Immature natural killer cell (primary cell): Measurements from ENCODE around the gene ARHGAP29. TPM values are rescaled to one million over a fixed set of nuclear protein-coding genes. Genes with fewer than 3 reads are reported as not detected.
A peak's percentile ranks its signal among the peaks of the same experiment; 100 is the strongest.

Source experiments
- DNase-seq, 3 donors: peaks; one replicate each; pipeline ENCODE4 v3.0.0; 2022; ENCODE audit warnings: mixed read lengths in 1 of 3
- H3K27ac Mint-ChIP-seq, 6 donors: one replicate each; pipeline ENCODE4 v1.8.0; 2020; ENCODE audit warnings: mixed read lengths in 6 of 6, mild to moderate bottlenecking in 5 of 6, inconsistent platforms in 4 of 6, moderate library complexity in 3 of 6
- H3K27me3 Mint-ChIP-seq, 3 donors: one replicate each; pipeline ENCODE4 v1.8.0; 2020 to 2021; ENCODE audit warnings: low read depth in 3 of 3, mild to moderate bottlenecking in 3 of 3, mixed read lengths in 3 of 3, moderate library complexity in 3 of 3, inconsistent platforms in 1 of 3
- H3K36me3 Mint-ChIP-seq, 3 donors: one replicate each; pipeline ENCODE4 v1.8.0; 2020; ENCODE audit warnings: mixed read lengths in 3 of 3, inconsistent platforms in 2 of 3, mild to moderate bottlenecking in 2 of 3
- H3K4me1 Mint-ChIP-seq, 2 donors: one replicate each; pipeline ENCODE4 v1.8.0; 2020; ENCODE audit warnings: inconsistent platforms in 2 of 2, mild to moderate bottlenecking in 2 of 2, mixed read lengths in 2 of 2, moderate library complexity in 1 of 2
- H3K4me3 Mint-ChIP-seq, 5 donors: one replicate each; pipeline ENCODE4 v1.8.0; 2020; ENCODE audit warnings: mild to moderate bottlenecking in 5 of 5, mixed read lengths in 5 of 5, inconsistent platforms in 3 of 5, moderate library complexity in 3 of 5
- H3K9me3 Mint-ChIP-seq, 6 donors: one replicate each; pipeline ENCODE4 v1.8.0; 2020; ENCODE audit warnings: mild to moderate bottlenecking in 6 of 6, mixed read lengths in 6 of 6, inconsistent platforms in 4 of 6, moderate library complexity in 3 of 6
- polyA plus RNA-seq, 3 donors: library from polyadenylated mRNA; unstranded; fragments of 300-500 nt; fragmentation: Illumina TruSeq; gene quantifications; one replicate each; pipeline ENCODE4 v1.2.3, GENCODE V29; 2021

ARHGAP29 gene, protein sequence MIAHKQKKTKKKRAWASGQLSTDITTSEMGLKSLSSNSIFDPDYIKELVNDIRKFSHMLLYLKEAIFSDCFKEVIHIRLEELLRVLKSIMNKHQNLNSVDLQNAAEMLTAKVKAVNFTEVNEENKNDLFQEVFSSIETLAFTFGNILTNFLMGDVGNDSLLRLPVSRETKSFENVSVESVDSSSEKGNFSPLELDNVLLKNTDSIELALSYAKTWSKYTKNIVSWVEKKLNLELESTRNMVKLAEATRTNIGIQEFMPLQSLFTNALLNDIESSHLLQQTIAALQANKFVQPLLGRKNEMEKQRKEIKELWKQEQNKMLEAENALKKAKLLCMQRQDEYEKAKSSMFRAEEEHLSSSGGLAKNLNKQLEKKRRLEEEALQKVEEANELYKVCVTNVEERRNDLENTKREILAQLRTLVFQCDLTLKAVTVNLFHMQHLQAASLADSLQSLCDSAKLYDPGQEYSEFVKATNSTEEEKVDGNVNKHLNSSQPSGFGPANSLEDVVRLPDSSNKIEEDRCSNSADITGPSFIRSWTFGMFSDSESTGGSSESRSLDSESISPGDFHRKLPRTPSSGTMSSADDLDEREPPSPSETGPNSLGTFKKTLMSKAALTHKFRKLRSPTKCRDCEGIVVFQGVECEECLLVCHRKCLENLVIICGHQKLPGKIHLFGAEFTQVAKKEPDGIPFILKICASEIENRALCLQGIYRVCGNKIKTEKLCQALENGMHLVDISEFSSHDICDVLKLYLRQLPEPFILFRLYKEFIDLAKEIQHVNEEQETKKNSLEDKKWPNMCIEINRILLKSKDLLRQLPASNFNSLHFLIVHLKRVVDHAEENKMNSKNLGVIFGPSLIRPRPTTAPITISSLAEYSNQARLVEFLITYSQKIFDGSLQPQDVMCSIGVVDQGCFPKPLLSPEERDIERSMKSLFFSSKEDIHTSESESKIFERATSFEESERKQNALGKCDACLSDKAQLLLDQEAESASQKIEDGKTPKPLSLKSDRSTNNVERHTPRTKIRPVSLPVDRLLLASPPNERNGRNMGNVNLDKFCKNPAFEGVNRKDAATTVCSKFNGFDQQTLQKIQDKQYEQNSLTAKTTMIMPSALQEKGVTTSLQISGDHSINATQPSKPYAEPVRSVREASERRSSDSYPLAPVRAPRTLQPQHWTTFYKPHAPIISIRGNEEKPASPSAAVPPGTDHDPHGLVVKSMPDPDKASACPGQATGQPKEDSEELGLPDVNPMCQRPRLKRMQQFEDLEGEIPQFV
- polyA plus RNA-seq, result not detected

DNA sequence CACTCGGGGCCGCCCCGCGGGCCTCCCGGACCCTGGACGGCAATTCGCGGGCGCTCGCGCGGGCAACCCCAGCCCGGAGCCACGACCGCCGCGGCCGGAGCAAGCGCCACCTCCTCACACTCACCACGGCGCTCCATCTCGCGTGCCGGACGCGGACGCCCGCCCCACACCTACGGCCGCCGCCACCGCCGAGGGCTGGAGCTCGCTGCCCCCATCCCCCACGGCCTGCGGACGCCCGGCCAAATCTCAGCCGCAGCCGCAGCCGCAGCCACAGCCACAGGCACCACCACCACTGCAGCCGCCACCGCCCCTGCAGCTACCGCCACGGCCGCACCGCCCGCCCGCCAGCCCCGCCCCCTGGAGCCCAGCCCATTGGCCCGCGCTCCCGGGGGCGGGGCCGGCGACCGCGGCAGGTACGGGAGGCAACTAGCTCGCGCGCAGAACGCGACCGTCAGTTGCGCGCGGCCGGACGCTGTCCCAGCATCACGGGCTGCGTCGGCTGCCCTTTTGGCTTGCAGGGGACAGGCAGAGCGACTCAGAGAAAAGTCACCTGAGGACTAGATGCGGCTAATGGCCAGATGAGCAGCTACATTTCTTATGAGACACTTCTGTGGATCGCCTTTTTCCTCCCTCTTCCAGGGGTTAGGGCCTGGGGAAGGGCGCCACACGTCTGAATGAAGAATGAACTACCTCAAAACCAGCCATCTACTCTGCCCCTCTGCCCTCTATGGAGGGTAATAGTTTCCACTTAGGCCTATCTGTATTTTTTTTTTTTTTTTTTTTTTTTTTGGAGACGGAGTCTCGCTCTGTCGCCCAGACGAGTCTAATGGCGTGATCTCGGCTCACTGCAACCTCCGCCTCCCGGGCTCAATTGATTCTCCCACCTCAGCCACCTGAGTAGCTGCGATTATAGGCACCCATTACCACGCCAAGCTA is at the start of gene ARHGAP29:
Gene ARHGAP29 (minus strand): TSS at position 294 of the 936 bp plus-strand sequence. CDS start 5,973 bp downstream, outside the sequence.
- no peak within 1 kb of the TSS for H3K27ac Mint-ChIP-seq
- DNase-seq, result peak; percentile 10 to 15 (median 12)
- H3K27me3 Mint-ChIP-seq, result peaks cover 26 to 51% (median 28%) of the 10 kb centered on the region in 3 donors
- peaks cover 12 to 15% of the 10 kb centered on the region in 2 donors for H3K4me1 Mint-ChIP-seq
- H3K9me3 Mint-ChIP-seq, result peaks cover 4 to 25% (median 11%) of the 10 kb centered on the region in 6 donors
- peaks cover 0 to 5% (median 0%) of the 10 kb centered on the region in 3 donors for H3K36me3 Mint-ChIP-seq
- peak within 1 kb of the TSS; percentile 42 to 68 (median 59) for H3K4me3 Mint-ChIP-seq

DNA sequence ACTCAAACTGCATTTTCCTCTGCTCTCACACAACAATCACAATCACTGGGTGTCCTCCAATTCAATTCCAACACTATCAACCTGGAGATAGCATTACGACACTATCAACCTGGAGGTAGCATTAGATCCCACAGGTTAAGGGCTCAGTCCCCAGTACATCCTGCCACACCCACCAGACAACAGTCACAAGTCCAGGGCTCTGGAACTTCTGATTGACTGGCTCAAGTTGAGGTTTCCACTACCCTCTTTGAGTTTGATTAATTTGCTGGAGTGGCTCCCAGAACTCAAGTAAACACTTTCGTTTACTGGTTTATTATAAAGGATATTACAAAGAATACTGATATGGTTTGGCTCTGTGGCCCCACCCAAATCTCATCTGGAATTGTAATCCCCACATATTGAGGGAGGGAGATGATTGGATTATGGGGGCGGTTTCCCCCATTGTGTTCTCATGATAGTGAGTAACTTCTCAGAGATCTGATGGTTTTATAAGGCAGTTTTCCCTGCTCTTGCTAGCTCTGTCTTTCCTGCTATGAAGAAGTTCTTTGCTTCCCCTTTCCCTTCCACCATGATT is 49.6 kb upstream of the ARHGAP29 start:
- H3K36me3 Mint-ChIP-seq, result no peaks in the 10 kb centered on the region
- no peak overlapping the region for H3K4me3 Mint-ChIP-seq
- H3K27me3 Mint-ChIP-seq, result peaks cover 1 to 15% (median 10%) of the 10 kb centered on the region in 3 donors
- DNase-seq, result no peak
- H3K9me3 Mint-ChIP-seq, result peaks cover 0 to 12% (median 0%) of the 10 kb centered on the region in 6 donors
- H3K4me1 Mint-ChIP-seq, result no peaks in the 10 kb centered on the region
- H3K27ac Mint-ChIP-seq, result no peak overlapping the region

GRCh38 chr1:94285031-94285654 is 47.8 kb upstream of the ARHGAP29 start:
- H3K27ac Mint-ChIP-seq, result no peak overlapping the region
- H3K36me3 Mint-ChIP-seq, result no peaks in the 10 kb centered on the region
- peaks cover 0 to 10% (median 0%) of the 10 kb centered on the region in 6 donors for H3K9me3 Mint-ChIP-seq
- no peak overlapping the region for H3K4me3 Mint-ChIP-seq
- H3K4me1 Mint-ChIP-seq, result no peaks in the 10 kb centered on the region
- DNase-seq, result no peak
- H3K27me3 Mint-ChIP-seq, result peaks cover 3 to 23% (median 7%) of the 10 kb centered on the region in 3 donors

DNA sequence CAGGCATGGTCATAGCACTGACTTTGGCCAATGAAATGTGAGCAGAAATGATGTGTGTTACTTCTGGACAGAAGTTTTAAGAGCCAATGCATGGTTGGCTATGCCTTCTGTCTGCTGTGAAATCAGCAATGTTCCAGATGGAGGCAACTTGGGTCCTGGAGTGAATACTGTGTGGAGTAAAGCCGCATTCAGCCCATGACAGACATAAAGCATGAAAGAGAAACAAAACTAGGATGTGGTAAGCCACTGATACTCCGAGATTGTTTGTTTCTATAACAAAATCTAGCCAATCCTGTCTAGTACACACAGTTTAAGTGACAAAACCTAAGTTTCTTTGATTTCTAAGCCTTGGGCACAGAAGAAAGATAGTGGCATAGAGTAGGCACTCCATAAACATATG is 47.1 kb upstream of the ARHGAP29 start:
- Mint-ChIP-seq H3K36me3 (no peaks in the 10 kb centered on the region), H3K9me3 (peaks cover 0 to 10% (median 0%) of the 10 kb centered on the region in 6 donors), H3K27me3 (peaks cover 3 to 21% (median 7%) of the 10 kb centered on the region in 3 donors), H3K4me3 (no peak overlapping the region), H3K27ac (no peak overlapping the region), H3K4me1 (no peaks in the 10 kb centered on the region)
- no peak for DNase-seq

GRCh38 chr1:94283462-94283861 is 46.1 kb upstream of the ARHGAP29 start:
- H3K4me3 Mint-ChIP-seq, result no peak overlapping the region

GRCh38 chr1:94282143-94282711 is 44.8 kb upstream of the ARHGAP29 start:
- no peaks in the 10 kb centered on the region for H3K9me3 Mint-ChIP-seq
- H3K4me1 Mint-ChIP-seq, result no peaks in the 10 kb centered on the region
- no peak overlapping the region for H3K4me3 Mint-ChIP-seq
- H3K36me3 Mint-ChIP-seq, result no peaks in the 10 kb centered on the region
- no peak for DNase-seq
- H3K27ac Mint-ChIP-seq, result no peak overlapping the region
- peaks cover 1 to 15% (median 3%) of the 10 kb centered on the region in 3 donors for H3K27me3 Mint-ChIP-seq

More at GRCh38 chr1:94283462-94283861, 46.1 kb upstream of the ARHGAP29 start:
- H3K9me3 Mint-ChIP-seq, result peaks cover 0 to 7% (median 0%) of the 10 kb centered on the region in 6 donors
- no peaks in the 10 kb centered on the region for H3K36me3 Mint-ChIP-seq
- no peak overlapping the region for H3K27ac Mint-ChIP-seq
- peaks cover 3 to 16% (median 7%) of the 10 kb centered on the region in 3 donors for H3K27me3 Mint-ChIP-seq
- no peak for DNase-seq
- H3K4me1 Mint-ChIP-seq, result no peaks in the 10 kb centered on the region

DNA sequence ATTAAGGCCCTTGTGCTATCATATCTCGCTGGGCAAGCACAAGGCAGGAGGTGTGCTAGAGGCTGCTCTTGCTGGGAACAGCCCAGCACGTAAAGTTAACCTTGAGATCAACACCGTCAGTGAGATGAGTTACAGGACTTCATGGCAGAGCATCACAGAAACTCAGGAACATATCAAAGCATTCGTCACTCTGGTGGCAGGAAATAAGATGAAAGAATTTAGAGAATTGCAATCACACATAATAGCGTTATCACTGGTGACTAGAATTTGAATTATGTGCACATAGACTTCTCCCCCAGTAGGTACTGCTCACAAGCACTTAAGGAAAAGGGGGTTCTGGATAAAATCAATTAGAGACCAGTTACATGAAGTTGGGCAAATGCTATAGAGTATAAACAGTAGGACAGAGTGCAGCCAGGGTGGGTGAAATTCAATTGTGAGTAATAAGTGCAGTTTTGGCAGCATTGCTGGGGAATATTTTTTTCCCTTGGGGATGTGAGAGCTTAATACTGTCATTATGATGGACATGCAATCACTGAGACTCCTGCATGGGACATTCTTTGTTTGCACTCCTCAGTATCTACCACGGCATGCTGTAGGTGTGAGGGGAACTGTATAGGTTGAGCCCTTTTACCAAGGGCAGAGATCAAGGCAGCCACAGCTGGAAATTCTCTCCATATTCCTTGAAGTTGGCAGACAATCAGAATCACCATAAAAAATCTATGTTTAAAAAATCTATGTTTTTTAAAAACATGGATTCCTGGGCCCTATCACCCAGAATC is 44.2 kb upstream of the ARHGAP29 start:
- H3K9me3 Mint-ChIP-seq, result no peaks in the 10 kb centered on the region
- no peak overlapping the region for H3K4me3 Mint-ChIP-seq
- no peaks in the 10 kb centered on the region for H3K4me1 Mint-ChIP-seq
- peaks cover 1 to 18% (median 7%) of the 10 kb centered on the region in 3 donors for H3K27me3 Mint-ChIP-seq
- no peak for DNase-seq
- no peaks in the 10 kb centered on the region for H3K36me3 Mint-ChIP-seq
- H3K27ac Mint-ChIP-seq, result no peak overlapping the region

DNA sequence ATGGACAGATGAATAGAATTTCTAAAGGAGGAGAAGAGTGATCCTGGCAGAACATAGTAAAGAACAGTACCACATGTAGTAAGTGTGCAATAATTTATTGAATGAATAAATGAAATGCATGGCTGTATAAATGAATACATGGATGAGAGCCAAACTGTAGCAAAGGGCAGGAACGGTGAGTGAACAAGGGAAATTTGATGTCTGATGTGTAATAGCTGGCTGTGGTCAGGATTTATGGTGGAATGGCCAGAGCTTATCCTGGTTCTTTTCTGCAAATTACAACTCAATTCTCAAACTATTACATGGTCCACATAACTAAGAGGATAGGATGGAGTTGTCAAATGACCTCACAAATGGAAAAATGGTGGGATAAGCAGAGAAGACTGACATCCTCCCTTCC is 43.2 kb upstream of the ARHGAP29 start:
- Mint-ChIP-seq H3K4me3 (no peak overlapping the region), H3K9me3 (no peaks in the 10 kb centered on the region), H3K27me3 (peaks cover under 1 to 18% (median 7%) of the 10 kb centered on the region in 3 donors)

DNA sequence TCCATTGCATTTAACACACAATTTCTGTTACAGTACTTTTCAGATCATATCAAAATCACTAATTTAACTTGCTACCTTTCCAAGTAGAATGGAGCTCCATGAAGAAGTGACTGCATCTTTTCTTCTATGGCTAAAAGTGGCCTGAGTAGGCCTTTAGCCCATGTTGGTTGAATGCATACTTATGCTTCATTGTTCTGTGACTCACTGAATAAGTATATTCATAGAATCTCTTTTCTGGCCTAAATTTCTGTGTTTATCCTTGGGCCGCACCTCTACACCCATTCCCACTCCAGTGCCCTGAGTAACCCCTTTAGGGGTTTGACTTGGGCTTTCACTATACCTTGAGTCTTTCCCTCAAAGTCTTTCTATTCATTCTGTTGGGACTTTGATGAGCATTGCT is 42.1 kb upstream of the ARHGAP29 start:
- DNase-seq, result no peak
- H3K4me1 Mint-ChIP-seq, result no peaks in the 10 kb centered on the region
- H3K27ac Mint-ChIP-seq, result no peak overlapping the region
- no peaks in the 10 kb centered on the region for H3K9me3 Mint-ChIP-seq
- no peak overlapping the region for H3K4me3 Mint-ChIP-seq
- H3K27me3 Mint-ChIP-seq, result peaks cover 1 to 19% (median 10%) of the 10 kb centered on the region in 3 donors
- no peaks in the 10 kb centered on the region for H3K36me3 Mint-ChIP-seq

More for the DNA sequence above, 43.2 kb upstream of the ARHGAP29 start:
- DNase-seq, result no peak
- Mint-ChIP-seq H3K27ac (no peak overlapping the region), H3K4me1 (no peaks in the 10 kb centered on the region), H3K36me3 (no peaks in the 10 kb centered on the region)

DNA sequence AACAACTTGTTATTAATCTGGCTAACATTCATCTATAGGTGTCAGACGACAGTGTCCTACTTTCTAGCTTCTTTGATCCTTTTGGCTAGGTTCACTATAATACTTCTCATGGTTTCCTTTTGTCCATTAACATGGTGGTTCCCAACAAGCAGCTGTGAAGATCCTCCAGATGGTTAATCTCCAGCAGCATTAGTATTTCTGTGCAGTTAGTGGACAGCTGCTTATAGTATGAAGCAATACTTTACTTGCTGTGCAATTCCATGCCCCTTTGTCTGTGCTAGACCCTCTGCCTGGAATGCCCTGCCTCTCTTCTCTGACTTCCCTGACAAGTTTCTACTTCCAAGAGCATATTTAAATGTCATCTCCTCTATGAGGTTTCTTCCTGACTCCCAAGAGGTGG is 41.7 kb upstream of the ARHGAP29 start:
- Mint-ChIP-seq H3K9me3 (no peaks in the 10 kb centered on the region), H3K36me3 (no peaks in the 10 kb centered on the region), H3K27me3 (peaks cover 1 to 16% (median 10%) of the 10 kb centered on the region in 3 donors), H3K4me3 (no peak overlapping the region), H3K27ac (no peak overlapping the region), H3K4me1 (no peaks in the 10 kb centered on the region)
- DNase-seq, result no peak

DNA sequence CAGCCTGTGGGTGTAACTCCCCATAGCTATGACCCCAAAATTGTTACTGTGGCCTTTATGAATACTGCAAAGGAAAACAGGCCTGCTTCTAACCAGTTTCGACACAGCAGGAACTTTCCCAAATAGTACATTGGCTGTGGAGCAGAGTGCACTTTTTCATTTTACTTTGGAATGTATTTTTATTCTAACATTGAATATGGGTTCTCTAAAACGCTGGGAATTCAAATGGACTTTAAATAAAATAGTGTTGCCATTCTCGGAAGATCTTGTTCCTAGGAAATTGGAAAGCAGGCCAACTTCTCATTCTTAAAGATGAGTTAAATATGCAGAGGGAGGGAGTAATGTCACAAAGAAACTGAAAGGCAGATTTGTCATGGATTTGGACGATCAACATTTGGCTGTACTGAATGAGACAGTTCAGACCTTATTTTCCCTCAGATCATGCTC is 39.6 kb upstream of the ARHGAP29 start:
- Mint-ChIP-seq H3K27ac (no peak overlapping the region), H3K9me3 (no peaks in the 10 kb centered on the region), H3K4me3 (no peak overlapping the region), H3K4me1 (no peaks in the 10 kb centered on the region), H3K36me3 (no peaks in the 10 kb centered on the region), H3K27me3 (peaks cover 1 to 16% (median 9%) of the 10 kb centered on the region in 3 donors)
- no peak for DNase-seq
